Mesenchymal stem cell (in vitro differentiated cells and primary cell): ENCODE measurements around the gene FAT3. TPM values are rescaled to one million over a fixed set of nuclear protein-coding genes. Genes with fewer than 3 reads are reported as not detected.

Experiments used
- DNase-seq: peaks from one replicate; pipeline ENCODE4 v3.0.0-alpha.2; 2013
- H2AFZ ChIP-seq: one replicate; pipeline ENCODE4 v1.6.1; 2013; ENCODE audit warnings: low read depth, mild to moderate bottlenecking, control low read depth, inconsistent platforms, low read length, moderate library complexity
- H2AK5ac ChIP-seq: 2 replicates; pipeline ENCODE4 v1.6.1; 2013; ENCODE audit warnings: low read length, moderate library complexity, mild to moderate bottlenecking, inconsistent platforms; ENCODE audit not compliant: severe bottlenecking
- H2BK120ac ChIP-seq: one replicate; pipeline ENCODE4 v1.6.1; 2013; ENCODE audit warnings: low read depth, mild to moderate bottlenecking, inconsistent platforms, low read length, moderate library complexity
- H2BK12ac ChIP-seq, 2 experiments: one replicate each; pipeline ENCODE4 v1.6.1; 2013; ENCODE audit warnings: inconsistent platforms in 2 of 2, low read length in 2 of 2, mild to moderate bottlenecking in 2 of 2, moderate library complexity in 2 of 2, control low read depth in 1 of 2
- H2BK15ac ChIP-seq: one replicate; pipeline ENCODE4 v1.6.1; 2013; ENCODE audit warnings: mild to moderate bottlenecking, low read depth, inconsistent platforms; ENCODE audit not compliant: poor library complexity, severe bottlenecking
- H2BK5ac ChIP-seq: 2 replicates; pipeline ENCODE4 v1.6.1; 2013; ENCODE audit warnings: low read depth, mild to moderate bottlenecking, low read length, control low read depth, inconsistent platforms; ENCODE audit not compliant: poor library complexity, severe bottlenecking
- H3K14ac ChIP-seq, 2 experiments: one replicate each; pipeline ENCODE4 v1.6.1; 2013; ENCODE audit warnings: inconsistent platforms in 2 of 2, low read length in 2 of 2, control low read depth in 1 of 2, mild to moderate bottlenecking in 1 of 2, moderate library complexity in 1 of 2
- H3K18ac ChIP-seq, 2 experiments: one replicate each; pipeline ENCODE4 v1.6.1; 2013; ENCODE audit warnings: inconsistent platforms in 2 of 2, low read length in 2 of 2, control low read depth in 1 of 2, low read depth in 1 of 2, mild to moderate bottlenecking in 1 of 2
- H3K23ac ChIP-seq, 2 experiments: one replicate each; pipeline ENCODE4 v1.6.1; 2013; ENCODE audit warnings: inconsistent platforms in 2 of 2, low read length in 2 of 2, mild to moderate bottlenecking in 2 of 2, moderate library complexity in 2 of 2, control low read depth in 1 of 2
- H3K27ac ChIP-seq: 2 replicates; pipeline ENCODE4 v1.5.1; 2013; ENCODE audit warnings: mild to moderate bottlenecking, moderate library complexity, low read length, control low read depth, inconsistent platforms; ENCODE audit not compliant: poor library complexity, severe bottlenecking
- H3K27me3 ChIP-seq, 2 experiments: 2 replicates each; pipeline versions ENCODE4 v1.6.1 to v1.7.0; 2013; ENCODE audit warnings: low read length in 2 of 2, mild to moderate bottlenecking in 2 of 2, moderate library complexity in 2 of 2, control low read depth in 1 of 2, inconsistent platforms in 1 of 2; ENCODE audit not compliant: control insufficient read depth in 1 of 2, insufficient read depth in 1 of 2
- H3K36me3 ChIP-seq, 2 experiments: 2 replicates each; pipeline versions ENCODE4 v1.6.1 to v1.7.0; 2013; ENCODE audit warnings: low read length in 2 of 2, control low read depth in 1 of 2, inconsistent platforms in 1 of 2, low read depth in 1 of 2, mild to moderate bottlenecking in 1 of 2; ENCODE audit not compliant: insufficient read depth in 2 of 2, control insufficient read depth in 1 of 2
- H3K4ac ChIP-seq, 2 experiments: one replicate each; pipeline ENCODE4 v1.6.1; 2013; ENCODE audit warnings: inconsistent platforms in 2 of 2, low read length in 2 of 2, mild to moderate bottlenecking in 2 of 2, moderate library complexity in 2 of 2, control low read depth in 1 of 2, low read depth in 1 of 2
- H3K4me1 ChIP-seq: 2 replicates; pipeline ENCODE4 v1.6.1; 2013; ENCODE audit warnings: low read depth, low read length, control low read depth; ENCODE audit not compliant: control insufficient read depth, insufficient read depth
- H3K4me2 ChIP-seq: 2 replicates; pipeline ENCODE4 v1.6.1; 2013; ENCODE audit warnings: low read length, mild to moderate bottlenecking, inconsistent platforms; ENCODE audit not compliant: poor library complexity, severe bottlenecking
- H3K4me3 ChIP-seq, 2 experiments: 2 replicates each; pipeline versions ENCODE4 v1.5.1 to v1.7.0; 2013; ENCODE audit warnings: low read length in 2 of 2, mild to moderate bottlenecking in 2 of 2, control low read depth in 1 of 2, low read depth in 1 of 2; ENCODE audit not compliant: insufficient read depth in 1 of 2
- H3K79me1 ChIP-seq: replicated peaks from 2 replicates; pipeline ENCODE4 v1.6.1; 2013; ENCODE audit warnings: mild to moderate bottlenecking, control low read depth, low read length, inconsistent platforms; ENCODE audit not compliant: poor library complexity, severe bottlenecking
- H3K9ac ChIP-seq: 2 replicates; pipeline ENCODE4 v1.7.0; 2013; ENCODE audit warnings: mild to moderate bottlenecking, low read length, moderate library complexity
- H3K9me3 ChIP-seq: 2 replicates; pipeline ENCODE4 v1.7.0; 2013; ENCODE audit warnings: mild to moderate bottlenecking, low read length; ENCODE audit not compliant: control insufficient read depth
- H4K8ac ChIP-seq: one replicate; pipeline ENCODE4 v1.6.1; 2013; ENCODE audit warnings: inconsistent platforms, mild to moderate bottlenecking, low read length, moderate library complexity
- H4K91ac ChIP-seq: one replicate; pipeline ENCODE4 v1.6.1; 2013; ENCODE audit warnings: mild to moderate bottlenecking, low read length, inconsistent platforms
- WGBS: methylation state at CpG from one replicate; pipeline ENCODE4 v1.1.7; 2013; ENCODE audit warnings: mixed read lengths; 5-methylcytosine and 5-hydroxymethylcytosine counted together
- polyA plus RNA-seq, 2 experiments: library from polyadenylated mRNA; stranded (reverse); fragments of 200-250 nt; gene quantifications; one replicate each; pipeline ENCODE4 v1.2.3, GENCODE V29; 2013

FAT3 gene
- 0.01 TPM for polyA plus RNA-seq (2013, experiment 1 of 2)
- under 0.01 TPM for polyA plus RNA-seq (2013, experiment 2 of 2)

GRCh38 chr11:92224407-92225124, at the start of gene FAT3:
Gene FAT3 (plus strand): TSS chr11:92224818. CDS start chr11:92352113, 127,295 bp downstream.
- under 1% methylated on average over 55 of the region's 82 CpGs for WGBS
- H4K8ac ChIP-seq: no peak within 1 kb of the TSS
- H2AFZ ChIP-seq: peak within 1 kb of the TSS; percentile 62

GRCh38 chr11:92179017-92179670, 45.5 kb upstream of the FAT3 start:
- WGBS: 100% methylated on average over 1 of the region's 2 CpGs

More at GRCh38 chr11:92224407-92225124, at the start of gene FAT3:
- Histone ChIP-seq H3K9me3 (peaks cover 4% of the 10 kb centered on the region), H3K4ac (no peak within 1 kb of the TSS), H3K23ac (peak within 1 kb of the TSS in 1 of 2 experiments; percentile 91), H3K4me1 (peaks cover 29% of the 10 kb centered on the region), H2BK120ac (no peak within 1 kb of the TSS), H3K4me3 (peak within 1 kb of the TSS; percentile 68 to 77), H3K79me1 (no peaks in the 10 kb centered on the region), H3K36me3 (no peaks in the 10 kb centered on the region), H3K27ac (no peak within 1 kb of the TSS), H4K91ac (no peak within 1 kb of the TSS), H2BK12ac (peak within 1 kb of the TSS in 1 of 2 experiments; percentile 25), H2AK5ac (no peak within 1 kb of the TSS), H3K9ac (peak within 1 kb of the TSS; percentile 59), H3K4me2 (peak within 1 kb of the TSS; percentile 100), H3K27me3 (peaks cover 53 to 86% of the 10 kb centered on the region in 2 experiments), H3K18ac (no peak within 1 kb of the TSS), H3K14ac (no peak within 1 kb of the TSS), H2BK15ac (no peak within 1 kb of the TSS), H2BK5ac (no peak within 1 kb of the TSS)
- DNase-seq: peak; percentile 52

GRCh38 chr11:92180226-92180625, 44.4 kb upstream of the FAT3 start:
- Histone ChIP-seq H3K23ac (no peak overlapping the region), H3K9me3 (no peaks in the 10 kb centered on the region), H3K18ac (no peak overlapping the region), H4K8ac (no peak overlapping the region), H2BK12ac (no peak overlapping the region), H3K9ac (peak overlapping the region; percentile 84), H3K27ac (no peak overlapping the region), H3K14ac (no peak overlapping the region), H2BK15ac (no peak overlapping the region), H3K4me2 (no peak overlapping the region), H3K79me1 (no peaks in the 10 kb centered on the region), H3K36me3 (no peaks in the 10 kb centered on the region), H3K4me1 (no peaks in the 10 kb centered on the region), H3K27me3 (no peaks in the 10 kb centered on the region), H3K4me3 (peak overlapping the region in 1 of 2 experiments; percentile 55), H2BK120ac (no peak overlapping the region), H4K91ac (no peak overlapping the region), H3K4ac (no peak overlapping the region), H2AFZ (no peak overlapping the region), H2BK5ac (no peak overlapping the region), H2AK5ac (no peak overlapping the region)
- no peak for DNase-seq

More at GRCh38 chr11:92179017-92179670, 45.5 kb upstream of the FAT3 start:
- H3K27ac ChIP-seq: no peak overlapping the region
- H3K36me3 ChIP-seq: no peaks in the 10 kb centered on the region
- H2AFZ ChIP-seq: no peak overlapping the region
- no peak overlapping the region for H3K9ac ChIP-seq
- no peak overlapping the region for H2AK5ac ChIP-seq
- H3K79me1 ChIP-seq: no peaks in the 10 kb centered on the region
- no peak overlapping the region for H2BK120ac ChIP-seq
- DNase-seq: no peak
- H2BK5ac ChIP-seq: no peak overlapping the region
- H4K91ac ChIP-seq: no peak overlapping the region
- H3K18ac ChIP-seq: no peak overlapping the region
- H3K4ac ChIP-seq: no peak overlapping the region
- H3K4me1 ChIP-seq: no peaks in the 10 kb centered on the region
- H3K27me3 ChIP-seq: no peaks in the 10 kb centered on the region
- no peaks in the 10 kb centered on the region for H3K9me3 ChIP-seq
- H3K4me3 ChIP-seq: no peak overlapping the region
- H2BK12ac ChIP-seq: no peak overlapping the region
- no peak overlapping the region for H3K23ac ChIP-seq
- H4K8ac ChIP-seq: no peak overlapping the region
- no peak overlapping the region for H3K14ac ChIP-seq
- H3K4me2 ChIP-seq: no peak overlapping the region
- H2BK15ac ChIP-seq: no peak overlapping the region

- no peak overlapping the region for H4K91ac ChIP-seq
- H3K14ac ChIP-seq: no peak overlapping the region
- no peak overlapping the region for H2BK15ac ChIP-seq
- 86% methylated on average over 2 of the region's 5 CpGs for WGBS
- H4K8ac ChIP-seq: no peak overlapping the region
- no peak overlapping the region for H3K4me2 ChIP-seq
- no peak overlapping the region for H2BK5ac ChIP-seq
- H2AK5ac ChIP-seq: no peak overlapping the region
- H3K9me3 ChIP-seq: no peaks in the 10 kb centered on the region
- no peaks in the 10 kb centered on the region for H3K36me3 ChIP-seq
- H3K27me3 ChIP-seq: no peaks in the 10 kb centered on the region
- H2AFZ ChIP-seq: no peak overlapping the region
- H3K4me3 ChIP-seq: peak overlapping the region in 1 of 2 experiments; percentile 55
- DNase-seq: no peak
- peak overlapping the region; percentile 84 for H3K9ac ChIP-seq
- H3K79me1 ChIP-seq: no peaks in the 10 kb centered on the region
- H3K23ac ChIP-seq: no peak overlapping the region
- H3K18ac ChIP-seq: no peak overlapping the region
- no peak overlapping the region for H3K4ac ChIP-seq
- no peak overlapping the region for H3K27ac ChIP-seq
- H2BK120ac ChIP-seq: no peak overlapping the region
- H3K4me1 ChIP-seq: no peaks in the 10 kb centered on the region
- no peak overlapping the region for H2BK12ac ChIP-seq
These were observed 43.9 kb upstream of the FAT3 start for GRCh38 chr11:92180664-92181251.
